HEK293T (cell line): ENCODE results near the gene SPTBN5.

Source experiments
- FOXA1 ChIP-seq: fragments of 450-650 bp; IDR thresholded peaks from 2 replicates; pipeline ENCODE4 v1.6.1; 2016; ENCODE audit warnings: mild to moderate bottlenecking
- FOXM1 ChIP-seq: fragments of 450-650 bp; IDR thresholded peaks from 2 replicates; pipeline ENCODE4 v1.6.1; 2017; ENCODE audit warnings: mild to moderate bottlenecking, borderline replicate concordance
- L3MBTL2 ChIP-seq: fragments of 450-650 bp; conservative IDR thresholded peaks from 2 replicates; pipeline ENCODE4 v1.6.1; 2016; ENCODE audit warnings: mild to moderate bottlenecking
- NFRKB ChIP-seq: fragments of 450-650 bp; IDR thresholded peaks from 2 replicates; pipeline ENCODE4 v1.6.1; 2016; ENCODE audit warnings: mild to moderate bottlenecking, moderate library complexity
- SP1 ChIP-seq: fragments of 450-650 bp; IDR thresholded peaks from 2 replicates; pipeline ENCODE4 v1.6.1; 2017
- SUZ12 ChIP-seq: fragments of 450-650 bp; IDR thresholded peaks from 2 replicates; pipeline ENCODE4 v1.6.1; 2016; ENCODE audit warnings: mild to moderate bottlenecking
- TARDBP ChIP-seq: fragments of 450-650 bp; IDR thresholded peaks from 2 replicates; pipeline ENCODE4 v1.6.1; 2016
- ZNF384 ChIP-seq: fragments of 450-650 bp; IDR thresholded peaks from 2 replicates; pipeline ENCODE4 v1.6.1; 2016

GRCh38 chr15:41822957-41823356 is 70.9 kb downstream of the SPTBN5 start:
- TF ChIP-seq FOXM1 = no peak
- TF ChIP-seq TARDBP = no peak
- TF ChIP-seq FOXA1 = no peak
- TF ChIP-seq NFRKB = no peak
- TF ChIP-seq L3MBTL2 = no peak
- TF ChIP-seq ZNF384 = no peak
- no peak for TF ChIP-seq SP1
- TF ChIP-seq SUZ12 = no peak
